Breast epithelium (tissue), 4 donors: Measurements from ENCODE around the gene COL6A5. TPM values are rescaled to one million over a fixed set of nuclear protein-coding genes. Genes with fewer than 3 reads are reported as not detected.

Experiments
- DNase-seq, 2 donors: peaks; one replicate each; pipeline ENCODE4 v3.0.0-alpha.2; 2019; ENCODE audit warnings: low spot score in 2 of 2
- H3K27ac ChIP-seq, 2 donors: fragments of 200-600 bp; sonication (generic) in 1 of 2; one replicate each; pipeline ENCODE4 v1.5.1; 2016 to 2019; ENCODE audit warnings: mild to moderate bottlenecking in 1 of 2
- H3K27me3 ChIP-seq, 2 donors: fragments of 200-600 bp; sonication (generic) in 1 of 2; one replicate each; pipeline versions ENCODE4 v1.5.1 to v1.6.0; 2017 to 2019; ENCODE audit warnings: control low read depth in 1 of 2, mild to moderate bottlenecking in 1 of 2
- H3K36me3 ChIP-seq: fragments of 200-600 bp; one replicate; pipeline ENCODE4 v1.5.1; 2019
- H3K4me1 ChIP-seq, 2 donors: fragments of 200-600 bp; sonication (generic); one replicate each; pipeline ENCODE4 v1.5.1; 2016 to 2019; ENCODE audit warnings: control low read depth in 1 of 2
- H3K4me3 ChIP-seq, 3 donors: fragments of 200-600 bp; sonication (generic); 1 replicate in 2 of 3; 2 replicates in 1 of 3; pipeline ENCODE4 v1.5.1; 2016 to 2019; ENCODE audit warnings: mild to moderate bottlenecking in 3 of 3, moderate library complexity in 2 of 3
- H3K9me3 ChIP-seq, 2 donors: fragments of 200-600 bp; sonication (generic) in 1 of 2; one replicate each; pipeline ENCODE4 v1.5.1; 2016 to 2019; ENCODE audit warnings: control low read depth in 1 of 2
- CTCF ChIP-seq, 3 donors: fragments of 450-650 bp; IDR thresholded peaks; one replicate each; pipeline ENCODE4 v1.5.1; 2016 to 2017; ENCODE audit warnings: antibody characterized with exemption in 3 of 3, mild to moderate bottlenecking in 3 of 3, moderate library complexity in 3 of 3
- POLR2A ChIP-seq: fragments of 450-650 bp; IDR thresholded peaks from one replicate; pipeline ENCODE4 v1.6.1; 2016; ENCODE audit warnings: antibody characterized with exemption, mild to moderate bottlenecking, moderate library complexity
- POLR2AphosphoS5 ChIP-seq, 3 donors: sonication (generic); formaldehyde crosslinking; IDR thresholded peaks; one replicate each; pipeline ENCODE4 v1.6.1; 2017; ENCODE audit warnings: antibody characterized with exemption in 3 of 3
- intact Hi-C: fragments of 100-400 bp; cut with DNase I; formaldehyde crosslinking; loops from one replicate; pipeline ENCODE4 v1.15.1; 2023; ENCODE audit warnings: low total_unique reads
- total RNA-seq, 3 donors: library from RNA; depleted of rRNA; stranded (reverse); fragments of >200 nt; gene quantifications; one replicate each; pipeline ENCODE4 v1.1.0, GENCODE V29; 2016

COL6A5 gene
- total RNA-seq, 3 donors from 2014 or later: not detected

DNA sequence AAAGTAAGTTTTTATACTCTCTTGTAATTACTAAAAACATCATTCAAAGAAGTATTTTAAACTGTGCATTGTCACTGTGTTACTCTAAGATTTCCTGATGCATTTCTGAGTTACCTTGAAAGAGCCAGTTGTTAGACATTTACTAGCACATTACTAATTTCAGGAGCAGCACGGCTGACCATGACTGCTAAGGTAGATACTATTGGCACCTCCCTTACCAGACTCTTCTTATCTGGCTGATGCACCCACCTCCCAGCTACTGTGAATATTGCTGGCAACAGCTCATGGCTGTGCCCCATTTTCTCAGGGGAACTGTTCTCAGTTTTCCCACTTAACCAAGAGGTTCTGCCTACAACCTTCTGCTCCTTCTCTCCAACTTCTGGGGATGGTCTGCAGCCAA, 29.4 kb downstream of the COL6A5 start:
- Histone ChIP-seq H3K4me3 (no peak overlapping the region), H3K27ac (no peak overlapping the region), H3K36me3 (no peaks in the 10 kb centered on the region), H3K9me3 (no peaks in the 10 kb centered on the region), H3K4me1 (no peaks in the 10 kb centered on the region), H3K27me3 (no peaks in the 10 kb centered on the region)
- no peak for DNase-seq
- TF ChIP-seq POLR2A (no peak), POLR2AphosphoS5 (IDR thresholded peaks at IDR 0.05) (no peak), CTCF (IDR thresholded peaks at IDR 0.05) (no peak)
- intact Hi-C loops: no loop called here

DNA sequence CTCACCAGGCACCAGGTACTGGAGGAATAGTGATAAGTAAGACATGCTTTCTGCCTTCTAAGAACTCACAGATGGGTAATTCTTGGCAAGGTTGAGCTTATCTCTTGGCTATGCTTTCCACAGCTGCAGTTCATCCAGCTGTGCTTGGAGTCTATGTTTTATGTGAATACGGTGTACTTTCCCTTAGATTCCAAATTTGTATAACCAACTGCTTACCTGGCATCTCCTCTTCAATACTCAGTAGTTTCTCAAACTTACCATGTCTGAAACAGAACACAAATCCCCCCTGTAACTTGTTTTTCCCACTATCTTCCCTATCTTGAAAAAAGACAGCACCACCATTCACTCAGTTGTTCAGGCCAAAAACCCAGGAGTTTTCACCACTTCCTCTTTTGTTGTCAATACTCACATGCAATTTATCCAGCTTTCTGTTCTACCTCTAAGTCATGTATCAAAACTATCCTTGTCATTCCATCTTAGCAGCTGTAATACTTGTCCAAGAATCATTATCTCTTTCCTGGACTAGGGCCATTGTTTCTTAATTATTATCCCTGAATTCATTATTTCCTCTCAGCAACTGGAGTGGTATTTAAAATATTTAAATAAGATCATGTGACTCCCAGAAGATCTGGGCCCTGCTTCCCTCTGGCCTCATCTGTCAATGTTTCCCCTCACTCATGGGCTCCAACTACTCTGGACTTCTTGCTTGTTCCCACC, 32.6 kb downstream of the COL6A5 start:
- Histone ChIP-seq H3K9me3 (no peaks in the 10 kb centered on the region), H3K27ac (no peak overlapping the region), H3K4me3 (no peak overlapping the region), H3K27me3 (no peaks in the 10 kb centered on the region), H3K4me1 (no peaks in the 10 kb centered on the region), H3K36me3 (no peaks in the 10 kb centered on the region)
- DNase-seq: no peak
- intact Hi-C loops: no loop called here
- no peak for TF ChIP-seq POLR2A

DNA sequence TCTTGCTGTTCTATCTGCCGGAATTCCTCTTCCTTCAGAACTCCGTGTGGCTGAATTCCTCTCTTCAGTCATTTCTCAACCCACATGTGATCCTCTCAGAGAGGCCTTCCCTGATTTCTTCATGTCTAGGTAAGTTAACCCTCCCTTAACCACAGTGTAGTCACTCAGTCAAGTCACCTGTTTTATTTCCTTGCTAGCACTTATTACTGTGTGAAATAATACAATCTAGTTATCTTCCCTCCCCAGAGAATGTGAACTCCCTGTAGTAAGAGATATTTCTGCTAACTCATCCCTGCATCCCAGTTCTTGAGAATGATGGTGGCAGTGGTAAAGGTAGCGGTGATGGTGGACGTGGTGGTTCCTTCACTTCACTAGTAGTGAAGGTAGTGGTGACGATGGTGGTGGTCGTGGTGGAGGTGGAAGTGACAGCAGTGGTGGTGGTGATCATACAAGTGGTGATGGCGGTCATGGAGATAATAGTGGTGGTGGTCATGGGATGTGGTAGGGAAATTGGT, 33.3 kb downstream of the COL6A5 start:
- Histone ChIP-seq H3K27me3 (no peaks in the 10 kb centered on the region), H3K4me1 (no peaks in the 10 kb centered on the region), H3K27ac (no peak overlapping the region), H3K36me3 (no peaks in the 10 kb centered on the region), H3K9me3 (no peaks in the 10 kb centered on the region), H3K4me3 (no peak overlapping the region)
- TF ChIP-seq POLR2A (no peak), POLR2AphosphoS5 (IDR thresholded peaks at IDR 0.05) (no peak), CTCF (IDR thresholded peaks at IDR 0.05) (no peak)
- intact Hi-C loops: no loop called here
- DNase-seq: no peak

GRCh38 chr3:130379274-130379673, 33.8 kb downstream of the COL6A5 start:
- TF ChIP-seq CTCF (IDR thresholded peaks at IDR 0.05) (no peak), POLR2A (no peak), POLR2AphosphoS5 (IDR thresholded peaks at IDR 0.05) (no peak)
- Histone ChIP-seq H3K27me3 (no peaks in the 10 kb centered on the region), H3K36me3 (no peaks in the 10 kb centered on the region), H3K9me3 (no peaks in the 10 kb centered on the region), H3K4me3 (no peak overlapping the region), H3K27ac (no peak overlapping the region), H3K4me1 (no peaks in the 10 kb centered on the region)
- DNase-seq: no peak
- intact Hi-C loops: no loop called here

DNA sequence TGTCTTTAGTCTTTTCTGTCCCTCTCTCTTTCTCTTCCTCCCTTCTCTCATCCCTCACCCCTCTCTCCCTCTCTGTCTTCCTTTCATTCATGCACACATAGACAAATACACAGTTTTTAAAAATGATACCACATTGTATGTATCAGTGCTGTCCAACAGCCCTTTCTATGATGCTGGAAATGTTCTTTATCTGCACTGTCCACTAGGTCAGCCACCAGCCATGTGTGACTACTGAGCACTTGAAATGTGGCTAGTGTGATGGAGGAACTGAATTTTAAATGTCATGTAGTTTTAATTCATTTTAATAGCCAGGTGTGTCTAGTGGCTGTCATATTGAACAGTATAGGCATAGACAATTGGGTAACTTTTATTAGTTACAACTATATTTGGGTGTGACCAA, 34.9 kb downstream of the COL6A5 start:
- no peak for TF ChIP-seq POLR2AphosphoS5 (IDR thresholded peaks at IDR 0.05)
- no peak for TF ChIP-seq POLR2A
- no peak for TF ChIP-seq CTCF (IDR thresholded peaks at IDR 0.05)
- DNase-seq: no peak
- Histone ChIP-seq H3K27ac (no peak overlapping the region), H3K4me1 (no peaks in the 10 kb centered on the region), H3K36me3 (no peaks in the 10 kb centered on the region), H3K9me3 (no peaks in the 10 kb centered on the region), H3K27me3 (no peaks in the 10 kb centered on the region), H3K4me3 (no peak overlapping the region)
- intact Hi-C loops: no loop called here
